Hepatocyte (in vitro differentiated cells): ENCODE data around the gene CCDC187.

Source experiments
- CTCF ChIP-seq: fragments of 200-600 bp; sonication (generic); IDR thresholded peaks from 2 replicates; pipeline ENCODE4 v1.5.1; 2016; ENCODE audit warnings: antibody characterized with exemption, mild to moderate bottlenecking; ENCODE audit not compliant: poor library complexity
- EZH2phosphoT487 ChIP-seq: fragments of 200-600 bp; sonication (generic); IDR thresholded peaks from one replicate; pipeline ENCODE4 v1.6.1; 2018; ENCODE audit warnings: antibody characterized with exemption, mild to moderate bottlenecking, low read depth, moderate library complexity; ENCODE audit not compliant: unreplicated experiment, severe bottlenecking

DNA sequence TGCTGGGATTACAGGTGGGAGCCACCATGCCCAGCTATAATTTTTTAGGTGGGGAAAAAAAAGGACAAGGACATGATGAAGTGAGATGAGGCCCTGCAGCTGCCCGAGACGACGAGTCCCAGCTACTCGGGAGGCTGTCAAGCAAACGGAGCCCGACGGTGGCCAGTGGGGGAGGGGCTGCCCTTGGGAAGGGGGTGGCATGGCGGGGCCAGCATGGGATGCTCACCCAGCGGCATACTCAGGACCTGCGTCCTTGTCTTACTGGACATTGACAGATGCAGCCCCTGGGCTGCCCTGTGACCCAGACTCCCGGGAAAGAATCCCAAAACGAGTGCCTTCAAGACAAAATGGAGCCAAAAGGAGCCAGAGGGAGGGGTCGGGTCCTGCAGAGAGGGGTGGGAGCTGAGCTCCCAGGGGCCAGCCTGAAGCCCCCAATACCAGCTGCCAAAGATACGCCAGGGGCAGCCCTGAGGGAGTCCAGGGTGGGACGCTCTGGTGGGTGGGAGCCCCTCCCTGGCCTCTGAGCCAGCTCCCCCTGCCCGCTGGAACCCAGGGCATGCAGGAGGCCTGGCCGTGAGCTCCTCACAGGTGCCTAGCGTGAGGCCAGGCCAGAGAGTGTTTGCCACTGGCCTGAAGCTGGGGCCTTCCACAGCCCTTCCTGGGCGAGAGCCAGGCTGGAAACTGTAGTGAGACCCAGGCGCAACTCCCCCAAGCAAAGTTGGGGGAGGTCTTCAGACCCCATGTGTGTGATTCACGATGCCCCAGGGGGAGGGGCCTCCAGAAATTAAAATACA is 15.7 kb downstream of the CCDC187 start:
- TF ChIP-seq CTCF (no peak), EZH2phosphoT487 (no peak)
